ENCODE results near the gene PTPRH.
A peak's percentile ranks its signal among the peaks of the same experiment; 100 is the strongest.

PTPRH gene

GRCh38 chr19:55178781-55179599 is 30.3 kb downstream of the PTPRH start:
- peak overlapping the region; percentile 20 for H3K4me3 ChIP-seq (ENCODE audit: low read depth, low read length)
- peak; percentile 54 for DNase-seq (ENCODE audit: low read depth)
- no peak for TF ChIP-seq CTCF (IDR thresholded peaks at IDR 0.05; ENCODE audit: low read depth, low read length, missing control alignments)

GRCh38 chr19:55176076-55176475 is 33.2 kb downstream of the PTPRH start:
- no peak overlapping the region for H3K4me3 ChIP-seq (ENCODE audit: low read depth, low read length)
- DNase-seq (ENCODE audit: low read depth): no peak
- no peak for TF ChIP-seq CTCF (IDR thresholded peaks at IDR 0.05; ENCODE audit: low read depth, low read length, missing control alignments)

GRCh38 chr19:55175117-55175867 is 34.0 kb downstream of the PTPRH start:
- TF ChIP-seq CTCF (IDR thresholded peaks at IDR 0.05; ENCODE audit: low read depth, low read length, missing control alignments): no peak
- DNase-seq (ENCODE audit: low read depth): no peak
- no peak overlapping the region for H3K4me3 ChIP-seq (ENCODE audit: low read depth, low read length)

GRCh38 chr19:55174425-55175116 is 34.7 kb downstream of the PTPRH start:
- DNase-seq (ENCODE audit: low read depth): no peak
- no peak overlapping the region for H3K4me3 ChIP-seq (ENCODE audit: low read depth, low read length)
- no peak for TF ChIP-seq CTCF (IDR thresholded peaks at IDR 0.05; ENCODE audit: low read depth, low read length, missing control alignments)

- H3K4me3 ChIP-seq (ENCODE audit: low read depth, low read length): 0 out of 2 replicates have a peak overlapping the region, but pooled peaks have one; percentile 6
- no peak for DNase-seq (ENCODE audit: low read depth)
- TF ChIP-seq CTCF (IDR thresholded peaks at IDR 0.05; ENCODE audit: low read depth, low read length, missing control alignments): no peak
These were observed 35.4 kb downstream of the PTPRH start for GRCh38 chr19:55173714-55174409.

- no peak for DNase-seq (ENCODE audit: low read depth)
- no peak for TF ChIP-seq CTCF (IDR thresholded peaks at IDR 0.05; ENCODE audit: low read depth, low read length, missing control alignments)
- no peak overlapping the region for H3K4me3 ChIP-seq (ENCODE audit: low read depth, low read length)
These were observed 36.1 kb downstream of the PTPRH start for GRCh38 chr19:55173186-55173713.
